ENCODE results near the gene METTL8.
"Not testable (repeated sequence)": the region's sequence is repeated elsewhere in the genome, so short reads cannot be mapped to it uniquely, and the experiment has no call there.

Gene METTL8

DNA sequence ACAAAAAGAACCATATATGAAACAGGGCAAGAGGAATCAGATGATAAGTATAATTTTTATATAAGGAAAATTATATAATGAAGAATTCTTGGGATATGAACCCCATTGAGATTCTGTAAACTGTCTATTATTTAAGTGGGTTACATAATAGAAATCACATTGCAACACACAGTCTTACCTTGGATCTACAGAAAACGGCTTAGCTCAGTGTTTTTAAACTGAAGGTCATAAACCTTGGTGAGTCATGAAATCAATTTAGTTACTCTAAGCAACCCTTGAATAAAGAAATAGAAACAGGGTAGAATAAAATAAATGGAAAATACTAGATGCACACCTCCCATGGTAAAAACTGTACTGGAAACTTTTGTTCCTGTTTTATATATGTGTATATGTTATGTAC lies 50.7 kb downstream of the METTL8 start:
- Histone ChIP-seq H3K9ac (ENCODE audit: low read length) (no peak overlapping the region), H2BK120ac (ENCODE audit: low read depth, low read length) (no peak overlapping the region), H3K79me2 (ENCODE audit: control insufficient read depth, insufficient read depth, low read length) (no peaks in the 10 kb centered on the region), H3K56ac (ENCODE audit: low read length) (no peak overlapping the region), H3K4me3 (ENCODE audit: low read length) (no peak overlapping the region), H3K23ac (ENCODE audit: low read length) (no peak overlapping the region), H3K27ac (ENCODE audit: low read depth, low read length) (no peak overlapping the region), H3K4me2 (ENCODE audit: low read length) (no peak overlapping the region), H2AK5ac (ENCODE audit: low read length) (no peak overlapping the region), H4K5ac (ENCODE audit: low read length) (no peak overlapping the region), H3K79me1 (ENCODE audit: low read length) (no peaks in the 10 kb centered on the region), H2BK5ac (ENCODE audit: low read length) (no peak overlapping the region), H3K4me1 (ENCODE audit: control insufficient read depth, low read depth, low read length) (peaks cover 5% of the 10 kb centered on the region), H3K18ac (ENCODE audit: low read length) (no peak overlapping the region), H3K27me3 (ENCODE audit: insufficient read depth, low read length, poor library complexity) (no peaks in the 10 kb centered on the region), H4K8ac (ENCODE audit: low read depth, low read length) (no peak overlapping the region), H3K36me3 (ENCODE audit: control insufficient read depth, insufficient read depth, low read length) (no peaks in the 10 kb centered on the region), H2BK15ac (replicated peaks; ENCODE audit: low read depth) (no peak overlapping the region), H3K4ac (ENCODE audit: low read depth, low read length) (no peak overlapping the region)
- no peak for DNase-seq
- no CpG with 5 or more reads among the region's 1 CpG for WGBS (ENCODE audit: extremely low coverage, insufficient coverage, low lambda C conversion rate)

DNA sequence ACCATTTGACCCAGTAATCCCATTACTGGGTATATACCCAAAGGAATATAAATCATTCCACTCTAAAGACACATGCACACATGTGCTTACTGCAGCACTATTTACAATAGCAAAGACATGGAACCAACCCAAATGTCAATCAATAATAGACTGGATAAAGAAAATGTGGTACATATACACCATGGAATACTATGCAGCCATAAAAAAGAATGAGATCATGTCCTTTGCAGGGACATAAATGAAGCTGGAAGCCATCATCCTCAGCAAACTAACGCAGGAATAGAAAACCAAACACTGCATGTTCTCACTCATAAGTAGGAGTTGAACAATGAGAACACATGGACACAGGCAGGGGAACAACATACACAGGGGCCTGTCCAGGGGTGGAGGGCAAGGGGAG lies 51.6 kb downstream of the METTL8 start:
- not testable (repeated sequence) for H3K4ac ChIP-seq (ENCODE audit: low read depth, low read length); H4K5ac ChIP-seq (ENCODE audit: low read length); H2AK5ac ChIP-seq (ENCODE audit: low read length); H3K9ac ChIP-seq (ENCODE audit: low read length); H3K4me3 ChIP-seq (ENCODE audit: low read length); H3K56ac ChIP-seq (ENCODE audit: low read length); H3K23ac ChIP-seq (ENCODE audit: low read length); H3K4me2 ChIP-seq (ENCODE audit: low read length); H2BK120ac ChIP-seq (ENCODE audit: low read depth, low read length); H3K4me1 ChIP-seq (ENCODE audit: control insufficient read depth, low read depth, low read length); H3K27ac ChIP-seq (ENCODE audit: low read depth, low read length); H4K8ac ChIP-seq (ENCODE audit: low read depth, low read length); H3K79me2 ChIP-seq (ENCODE audit: control insufficient read depth, insufficient read depth, low read length); H3K79me1 ChIP-seq (ENCODE audit: low read length); DNase-seq; H3K36me3 ChIP-seq (ENCODE audit: control insufficient read depth, insufficient read depth, low read length); H2BK5ac ChIP-seq (ENCODE audit: low read length); H3K27me3 ChIP-seq (ENCODE audit: insufficient read depth, low read length, poor library complexity); H2BK15ac ChIP-seq (replicated peaks; ENCODE audit: low read depth); H3K18ac ChIP-seq (ENCODE audit: low read length)
- no CpG with 5 or more reads among the region's 1 CpG for WGBS (ENCODE audit: extremely low coverage, insufficient coverage, low lambda C conversion rate)

DNA sequence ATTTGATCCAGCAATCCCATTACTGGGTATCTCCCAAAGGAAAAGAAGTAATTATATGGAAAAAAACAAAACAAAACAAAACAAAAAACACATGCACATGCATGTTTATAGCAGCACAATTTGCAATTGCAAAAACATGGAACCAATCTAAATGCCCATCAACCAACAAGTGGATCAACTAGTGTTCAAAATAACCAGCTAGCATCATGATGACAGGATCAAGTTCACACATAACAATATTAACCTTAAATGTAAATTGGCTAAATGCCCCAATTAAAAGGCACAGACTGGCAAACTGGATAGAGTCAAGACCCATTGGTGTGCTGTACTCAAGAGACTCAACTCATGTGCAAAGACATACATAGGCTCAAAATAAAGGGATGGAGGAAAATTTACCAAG lies 55.9 kb downstream of the METTL8 start:
- H4K8ac ChIP-seq (ENCODE audit: low read depth, low read length); H3K18ac ChIP-seq (ENCODE audit: low read length); H3K79me1 ChIP-seq (ENCODE audit: low read length); H2BK5ac ChIP-seq (ENCODE audit: low read length); H3K4ac ChIP-seq (ENCODE audit: low read depth, low read length); H3K4me1 ChIP-seq (ENCODE audit: control insufficient read depth, low read depth, low read length); H3K27me3 ChIP-seq (ENCODE audit: insufficient read depth, low read length, poor library complexity); DNase-seq; H2AK5ac ChIP-seq (ENCODE audit: low read length); H4K5ac ChIP-seq (ENCODE audit: low read length); H3K36me3 ChIP-seq (ENCODE audit: control insufficient read depth, insufficient read depth, low read length); H3K4me2 ChIP-seq (ENCODE audit: low read length); H3K9ac ChIP-seq (ENCODE audit: low read length); H3K56ac ChIP-seq (ENCODE audit: low read length); H2BK120ac ChIP-seq (ENCODE audit: low read depth, low read length); H3K4me3 ChIP-seq (ENCODE audit: low read length); H3K79me2 ChIP-seq (ENCODE audit: control insufficient read depth, insufficient read depth, low read length); H3K27ac ChIP-seq (ENCODE audit: low read depth, low read length); H2BK15ac ChIP-seq (replicated peaks; ENCODE audit: low read depth); H3K23ac ChIP-seq (ENCODE audit: low read length): not testable (repeated sequence)

DNA sequence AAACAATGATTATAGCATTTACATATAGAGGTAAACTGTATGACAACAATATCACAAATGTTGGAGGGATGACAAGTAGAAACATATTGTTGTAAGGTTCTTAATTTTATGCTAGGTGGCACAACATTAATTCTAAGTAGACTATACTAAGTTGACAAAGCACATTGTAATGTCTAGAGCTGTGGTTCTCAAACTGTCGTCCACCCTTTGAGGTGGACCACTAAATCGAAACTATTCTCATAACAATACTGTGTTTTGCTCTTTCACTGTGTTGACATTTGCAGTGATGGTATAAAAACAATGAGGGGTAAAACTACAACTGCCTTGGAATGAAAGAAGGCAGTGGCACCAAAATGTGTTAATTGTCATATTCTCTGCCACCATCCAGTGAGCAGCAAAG lies 66.1 kb downstream of the METTL8 start:
- no CpG with 5 or more reads among the region's 2 CpGs for WGBS (ENCODE audit: extremely low coverage, insufficient coverage, low lambda C conversion rate)

DNA sequence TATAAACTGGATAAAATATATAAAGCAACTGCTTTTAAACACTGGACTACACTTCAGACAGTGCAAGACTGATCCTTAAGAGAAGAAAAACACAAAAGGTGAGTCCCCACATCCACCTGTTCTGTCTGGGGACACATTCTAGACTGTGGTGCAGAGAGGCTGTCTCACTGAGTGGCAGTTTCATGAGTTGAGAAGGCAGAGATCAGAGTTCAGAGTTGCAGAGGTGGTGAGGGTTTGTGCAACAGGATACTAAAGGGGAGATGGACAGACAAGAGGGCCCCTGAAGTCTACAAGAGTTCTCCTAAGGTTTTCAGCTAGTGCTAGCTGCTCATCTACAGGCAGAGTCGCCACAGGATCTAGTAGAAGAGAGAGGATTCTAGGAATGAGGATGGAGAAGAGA lies 68.0 kb downstream of the METTL8 start:
- no peak for DNase-seq
- Histone ChIP-seq H3K23ac (ENCODE audit: low read length) (no peak overlapping the region), H3K4me2 (ENCODE audit: low read length) (no peak overlapping the region), H3K27me3 (ENCODE audit: insufficient read depth, low read length, poor library complexity) (no peaks in the 10 kb centered on the region), H3K36me3 (ENCODE audit: control insufficient read depth, insufficient read depth, low read length) (no peaks in the 10 kb centered on the region), H4K8ac (ENCODE audit: low read depth, low read length) (no peak overlapping the region), H3K9ac (ENCODE audit: low read length) (no peak overlapping the region), H3K79me1 (ENCODE audit: low read length) (peaks cover 2% of the 10 kb centered on the region), H3K4me3 (ENCODE audit: low read length) (no peak overlapping the region), H2BK120ac (ENCODE audit: low read depth, low read length) (no peak overlapping the region), H2AK5ac (ENCODE audit: low read length) (no peak overlapping the region), H3K4me1 (ENCODE audit: control insufficient read depth, low read depth, low read length) (no peaks in the 10 kb centered on the region), H3K56ac (ENCODE audit: low read length) (no peak overlapping the region), H3K27ac (ENCODE audit: low read depth, low read length) (no peak overlapping the region), H4K5ac (ENCODE audit: low read length) (no peak overlapping the region), H3K79me2 (ENCODE audit: control insufficient read depth, insufficient read depth, low read length) (no peaks in the 10 kb centered on the region), H2BK5ac (ENCODE audit: low read length) (no peak overlapping the region), H3K4ac (ENCODE audit: low read depth, low read length) (no peak overlapping the region), H3K18ac (ENCODE audit: low read length) (no peak overlapping the region), H2BK15ac (replicated peaks; ENCODE audit: low read depth) (no peak overlapping the region)
- no CpG with 5 or more reads among the region's 1 CpG for WGBS (ENCODE audit: extremely low coverage, insufficient coverage, low lambda C conversion rate)

More for the DNA sequence above, 66.1 kb downstream of the METTL8 start:
- Histone ChIP-seq H2AK5ac (ENCODE audit: low read length) (no peak overlapping the region), H2BK5ac (ENCODE audit: low read length) (no peak overlapping the region), H3K9ac (ENCODE audit: low read length) (no peak overlapping the region), H2BK15ac (replicated peaks; ENCODE audit: low read depth) (no peak overlapping the region), H3K79me1 (ENCODE audit: low read length) (no peaks in the 10 kb centered on the region), H3K23ac (ENCODE audit: low read length) (no peak overlapping the region), H3K56ac (ENCODE audit: low read length) (no peak overlapping the region), H3K4me2 (ENCODE audit: low read length) (no peak overlapping the region), H4K8ac (ENCODE audit: low read depth, low read length) (no peak overlapping the region), H3K79me2 (ENCODE audit: control insufficient read depth, insufficient read depth, low read length) (no peaks in the 10 kb centered on the region), H3K4ac (ENCODE audit: low read depth, low read length) (no peak overlapping the region), H3K36me3 (ENCODE audit: control insufficient read depth, insufficient read depth, low read length) (no peaks in the 10 kb centered on the region), H3K4me3 (ENCODE audit: low read length) (no peak overlapping the region), H3K4me1 (ENCODE audit: control insufficient read depth, low read depth, low read length) (no peaks in the 10 kb centered on the region), H3K18ac (ENCODE audit: low read length) (no peak overlapping the region), H4K5ac (ENCODE audit: low read length) (no peak overlapping the region), H3K27ac (ENCODE audit: low read depth, low read length) (no peak overlapping the region), H2BK120ac (ENCODE audit: low read depth, low read length) (no peak overlapping the region), H3K27me3 (ENCODE audit: insufficient read depth, low read length, poor library complexity) (no peaks in the 10 kb centered on the region)
- DNase-seq, result no peak

DNA sequence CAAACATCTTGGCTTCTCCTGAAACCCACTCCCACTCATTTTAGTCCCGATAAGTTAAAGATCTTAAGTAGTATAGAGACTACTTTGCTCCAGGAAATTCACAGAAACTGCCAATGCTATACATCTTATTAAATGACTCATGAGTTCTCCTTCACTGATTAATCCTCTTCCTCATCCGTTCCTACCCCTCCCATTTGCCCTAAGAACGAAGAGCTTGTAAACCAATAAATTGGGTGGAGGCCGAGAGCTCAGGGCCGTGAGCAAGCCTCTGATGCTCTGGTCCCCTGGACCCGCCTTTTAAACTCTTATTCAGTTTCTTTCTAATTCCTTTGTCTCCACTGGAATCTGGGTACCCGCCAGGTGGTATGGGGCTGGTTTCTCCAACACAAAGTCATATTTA lies 68.6 kb downstream of the METTL8 start:
- no peak overlapping the region for H2BK5ac ChIP-seq (ENCODE audit: low read length)
- no peak overlapping the region for H3K9ac ChIP-seq (ENCODE audit: low read length)
- H3K18ac ChIP-seq (ENCODE audit: low read length), result no peak overlapping the region
- no peaks in the 10 kb centered on the region for H3K79me2 ChIP-seq (ENCODE audit: control insufficient read depth, insufficient read depth, low read length)
- no peak overlapping the region for H4K5ac ChIP-seq (ENCODE audit: low read length)
- H3K27ac ChIP-seq (ENCODE audit: low read depth, low read length), result no peak overlapping the region
- no peak overlapping the region for H3K4me2 ChIP-seq (ENCODE audit: low read length)
- H2BK15ac ChIP-seq (replicated peaks; ENCODE audit: low read depth), result no peak overlapping the region
- H2BK120ac ChIP-seq (ENCODE audit: low read depth, low read length), result no peak overlapping the region
- no CpG with 5 or more reads among the region's 7 CpGs for WGBS (ENCODE audit: extremely low coverage, insufficient coverage, low lambda C conversion rate)
- no peak overlapping the region for H4K8ac ChIP-seq (ENCODE audit: low read depth, low read length)
- no peak overlapping the region for H3K56ac ChIP-seq (ENCODE audit: low read length)
- H3K23ac ChIP-seq (ENCODE audit: low read length), result no peak overlapping the region
- no peaks in the 10 kb centered on the region for H3K27me3 ChIP-seq (ENCODE audit: insufficient read depth, low read length, poor library complexity)
- H2AK5ac ChIP-seq (ENCODE audit: low read length), result no peak overlapping the region
- no peaks in the 10 kb centered on the region for H3K36me3 ChIP-seq (ENCODE audit: control insufficient read depth, insufficient read depth, low read length)
- H3K4me3 ChIP-seq (ENCODE audit: low read length), result no peak overlapping the region
- H3K4me1 ChIP-seq (ENCODE audit: control insufficient read depth, low read depth, low read length), result no peaks in the 10 kb centered on the region
- no peak overlapping the region for H3K4ac ChIP-seq (ENCODE audit: low read depth, low read length)
- H3K79me1 ChIP-seq (ENCODE audit: low read length), result peaks cover 2% of the 10 kb centered on the region
- DNase-seq, result no peak

All from mesendoderm (in vitro differentiated cells).